GM19395 (cell line): ENCODE results near the gene PRKAR1A.

Experiments
- ATAC-seq: cut with Tn5 transposase; IDR thresholded peaks from one replicate; pipeline ENCODE4 v1.9.1; 2021; ENCODE audit warnings: mild to moderate bottlenecking, moderate library complexity; ENCODE audit not compliant: unreplicated experiment

PRKAR1A gene

GRCh38 chr17:68539548-68540467 is 27.6 kb downstream of the PRKAR1A start:
- no peak for ATAC-seq

GRCh38 chr17:68540981-68541380 is 28.8 kb downstream of the PRKAR1A start:
- no peak for ATAC-seq

- ATAC-seq, result no peak
Observed at GRCh38 chr17:68541816-68542215, 29.6 kb downstream of the PRKAR1A start.

GRCh38 chr17:68542698-68543463 is 30.7 kb downstream of the PRKAR1A start:
- ATAC-seq, result no peak

- ATAC-seq, result no peak
Observed at GRCh38 chr17:68544111-68544915, 32.1 kb downstream of the PRKAR1A start.

GRCh38 chr17:68556551-68556950 is 44.3 kb downstream of the PRKAR1A start:
- ATAC-seq, result no peak

GRCh38 chr17:68559316-68559715 is 47.1 kb downstream of the PRKAR1A start:
- ATAC-seq, result no peak

- no peak for ATAC-seq
Observed at GRCh38 chr17:68560966-68561720, 48.9 kb downstream of the PRKAR1A start.

GRCh38 chr17:68562736-68563135 is 50.5 kb downstream of the PRKAR1A start:
- ATAC-seq, result no peak

GRCh38 chr17:68564415-68565111 is 52.3 kb downstream of the PRKAR1A start:
- ATAC-seq, result no peak

- no peak for ATAC-seq
Observed at GRCh38 chr17:68565661-68566441, 53.6 kb downstream of the PRKAR1A start.

- no peak for ATAC-seq
Observed at GRCh38 chr17:68566442-68566738, 54.2 kb downstream of the PRKAR1A start.

GRCh38 chr17:68567035-68567434 is 54.8 kb downstream of the PRKAR1A start:
- no peak for ATAC-seq

GRCh38 chr17:68567581-68567980 is 55.4 kb downstream of the PRKAR1A start:
- ATAC-seq, result no peak

- ATAC-seq, result no peak
Observed at GRCh38 chr17:68568581-68568980, 56.4 kb downstream of the PRKAR1A start.

- no peak for ATAC-seq
Observed at GRCh38 chr17:68569346-68569745, 57.1 kb downstream of the PRKAR1A start.

GRCh38 chr17:68570526-68570925 is 58.3 kb downstream of the PRKAR1A start:
- ATAC-seq, result no peak

- no peak for ATAC-seq
Observed at GRCh38 chr17:68572138-68572842, 60.1 kb downstream of the PRKAR1A start.

GRCh38 chr17:68573338-68573737 is 61.1 kb downstream of the PRKAR1A start:
- no peak for ATAC-seq
